Muscle of arm (tissue), 14 donors: Measurements from ENCODE around the gene SEC31B. TPM values are rescaled to one million over a fixed set of nuclear protein-coding genes. Genes with fewer than 3 reads are reported as not detected.
A peak's percentile ranks its signal among the peaks of the same experiment; 100 is the strongest.

Experiments
- DNase-seq: peaks from one replicate; pipeline ENCODE4 v3.0.0-alpha.2; 2013
- long read RNA-seq, 11 donors: transcript quantifications; one replicate each; lab custom pipeline, GENCODE V29; 2026
- polyA plus RNA-seq, 12 donors: library from polyadenylated mRNA; unstranded; fragments of 120-200 nt; gene quantifications; one replicate each; pipeline ENCODE4 v1.2.1, GENCODE V29; 2013; ENCODE audit not compliant: insufficient read length in 12 of 12

The SEC31B gene
- polyA plus RNA-seq: 10 to 100 TPM in 6 of 12 donors, 1 to 10 TPM in 5, not detected in 1; 4.9 to 30.1 (median 11.3) TPM
- long read RNA-seq, donor 1: 0 reads
- long read RNA-seq, donor 2: 0 reads
- long read RNA-seq, donor 3: 0 reads
- long read RNA-seq, donor 4: 0 reads
- long read RNA-seq, donor 5: 0 reads
- long read RNA-seq, donor 6, partial matches to known transcripts: 0 of 2 reads
- long read RNA-seq, donor 6, other reads (novel, unspliced or antisense): 0 of 2 reads
- long read RNA-seq, donor 7: 0 reads
- long read RNA-seq, donor 8: 0 reads
- long read RNA-seq, donor 9: 0 reads
- long read RNA-seq, donor 10: 0 reads
- long read RNA-seq, donor 11: 0 reads

- DNase-seq: no peak
Measured at GRCh38 chr10:100519311-100520051, at the start of gene SEC31B. Gene SEC31B, minus strand, starts transcription at chr10:100519861. Its CDS starts 2,909 bp downstream, at chr10:100516952.

- DNase-seq: no peak
Measured at GRCh38 chr10:100568912-100569311, 49.3 kb upstream of the SEC31B start.

- no peak for DNase-seq
Measured at GRCh38 chr10:100567826-100568225, 48.2 kb upstream of the SEC31B start.

- no peak for DNase-seq
Measured at GRCh38 chr10:100567249-100567648, 47.6 kb upstream of the SEC31B start.

GRCh38 chr10:100566561-100566960, 46.9 kb upstream of the SEC31B start:
- DNase-seq: no peak

- DNase-seq: no peak
Measured at GRCh38 chr10:100565206-100565985, 45.7 kb upstream of the SEC31B start.

- peak; percentile 32 for DNase-seq
Measured at GRCh38 chr10:100562008-100562672, 42.5 kb upstream of the SEC31B start.

- no peak for DNase-seq
Measured at GRCh38 chr10:100561005-100561404, 41.3 kb upstream of the SEC31B start.

- DNase-seq: no peak
Measured at GRCh38 chr10:100560248-100560647, 40.6 kb upstream of the SEC31B start.

GRCh38 chr10:100554902-100555301, 35.2 kb upstream of the SEC31B start:
- no peak for DNase-seq

- no peak for DNase-seq
Measured at GRCh38 chr10:100553929-100554328, 34.3 kb upstream of the SEC31B start.

- DNase-seq: no peak
Measured at GRCh38 chr10:100551738-100552137, 32.1 kb upstream of the SEC31B start.

GRCh38 chr10:100551196-100551595, 31.5 kb upstream of the SEC31B start:
- DNase-seq: no peak

GRCh38 chr10:100544950-100545349, 25.3 kb upstream of the SEC31B start:
- no peak for DNase-seq

- no peak for DNase-seq
Measured at GRCh38 chr10:100537475-100537874, 17.8 kb upstream of the SEC31B start.

GRCh38 chr10:100535715-100536353, 16.2 kb upstream of the SEC31B start, which contains the start of gene HIF1AN:
Gene HIF1AN, plus strand, starts transcription at chr10:100535943. Its CDS starts 16 bp downstream, at chr10:100535959.
- DNase-seq: peak; percentile 95

GRCh38 chr10:100535338-100535714, 15.7 kb upstream of the SEC31B start:
- DNase-seq: no peak

GRCh38 chr10:100534726-100535125, 15.1 kb upstream of the SEC31B start:
- no peak for DNase-seq

- no peak for DNase-seq
Measured at GRCh38 chr10:100531761-100532160, 12.1 kb upstream of the SEC31B start.

GRCh38 chr10:100529475-100530298, 10.0 kb upstream of the SEC31B start, which contains the start of gene NDUFB8:
Gene NDUFB8, minus strand, starts transcription at chr10:100529871. Its CDS starts 20 bp downstream, at chr10:100529851.
- peak; percentile 91 for DNase-seq
